RWPE2 (cell line): ENCODE data around the gene PPP1R26.
"Not testable (repeated sequence)": the region's sequence is repeated elsewhere in the genome, so short reads cannot be mapped to it uniquely, and the experiment has no call there.

Source experiments
- ATAC-seq: fragments of 200-7000 bp; cut with Tn5 transposase; 3 replicates; pipeline ENCODE4 v1.9.1; 2021; ENCODE audit warnings: low read depth
- DNase-seq: peaks from one replicate; pipeline ENCODE4 v3.0.0-alpha.2; 2020; ENCODE audit warnings: low spot score
- H3K27ac ChIP-seq: fragments of 450-650 bp; 2 replicates; pipeline ENCODE4 v1.5.1; 2017; ENCODE audit warnings: mild to moderate bottlenecking; ENCODE audit not compliant: poor library complexity, severe bottlenecking
- H3K27me3 ChIP-seq: fragments of 250-450 bp; sonication (Bioruptor Pico); 2 replicates; pipeline ENCODE4 v1.5.1; 2021; ENCODE audit warnings: mild to moderate bottlenecking, moderate library complexity; ENCODE audit not compliant: insufficient read depth, poor library complexity, severe bottlenecking
- H3K36me3 ChIP-seq: fragments of 250-450 bp; sonication (Bioruptor Pico); 2 replicates; pipeline ENCODE4 v1.5.1; 2020; ENCODE audit warnings: low read depth, mild to moderate bottlenecking, moderate library complexity
- H3K4me1 ChIP-seq: fragments of 250-450 bp; sonication (Bioruptor Pico); 2 replicates; pipeline ENCODE4 v1.5.1; 2021; ENCODE audit warnings: mild to moderate bottlenecking, moderate library complexity; ENCODE audit not compliant: insufficient read depth, poor library complexity, severe bottlenecking
- H3K4me3 ChIP-seq: fragments of 250-450 bp; sonication (Bioruptor Pico); 2 replicates; pipeline ENCODE4 v1.5.1; 2021; ENCODE audit warnings: mild to moderate bottlenecking, moderate library complexity; ENCODE audit not compliant: severe bottlenecking
- H3K9me3 ChIP-seq: fragments of 250-450 bp; sonication (Bioruptor Pico); 2 replicates; pipeline ENCODE4 v1.5.1; 2021; ENCODE audit warnings: mild to moderate bottlenecking, moderate library complexity; ENCODE audit not compliant: severe bottlenecking
- TF ChIP-seq, protein P1 (sequence below): fragments of 450-650 bp; IDR thresholded peaks from one replicate; pipeline ENCODE4 v1.5.1; 2017; ENCODE audit warnings: mild to moderate bottlenecking, moderate library complexity; ENCODE audit not compliant: poor library complexity, severe bottlenecking

The PPP1R26 gene

DNA sequence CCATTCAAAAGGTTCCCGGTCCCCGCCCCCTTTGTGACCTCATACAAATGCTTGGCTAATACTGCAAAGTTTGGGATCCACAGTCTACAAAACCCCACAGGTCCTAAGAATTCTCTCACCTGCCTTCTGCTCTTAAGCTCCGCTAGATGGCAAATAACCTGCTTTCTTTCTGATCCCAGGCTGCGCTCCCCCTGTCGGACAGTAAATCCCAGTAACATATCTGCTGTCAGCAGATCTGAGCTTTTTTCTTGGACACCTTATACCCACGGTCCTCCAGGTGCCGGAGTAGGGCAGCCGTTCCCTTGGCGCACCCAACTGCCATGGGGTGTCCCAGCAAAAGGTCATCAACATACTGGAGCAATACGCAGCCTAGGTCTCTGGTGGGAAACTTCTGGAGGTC, 39.0 kb upstream of the PPP1R26 start:
- Histone ChIP-seq H3K4me3 (no peak overlapping the region), H3K27me3 (no peaks in the 10 kb centered on the region), H3K9me3 (peaks cover 2% of the 10 kb centered on the region), H3K27ac (no peak overlapping the region), H3K4me1 (no peaks in the 10 kb centered on the region), H3K36me3 (no peaks in the 10 kb centered on the region)
- ATAC-seq (no peak), DNase-seq (no peak)
- TF ChIP-seq, protein P1, sequence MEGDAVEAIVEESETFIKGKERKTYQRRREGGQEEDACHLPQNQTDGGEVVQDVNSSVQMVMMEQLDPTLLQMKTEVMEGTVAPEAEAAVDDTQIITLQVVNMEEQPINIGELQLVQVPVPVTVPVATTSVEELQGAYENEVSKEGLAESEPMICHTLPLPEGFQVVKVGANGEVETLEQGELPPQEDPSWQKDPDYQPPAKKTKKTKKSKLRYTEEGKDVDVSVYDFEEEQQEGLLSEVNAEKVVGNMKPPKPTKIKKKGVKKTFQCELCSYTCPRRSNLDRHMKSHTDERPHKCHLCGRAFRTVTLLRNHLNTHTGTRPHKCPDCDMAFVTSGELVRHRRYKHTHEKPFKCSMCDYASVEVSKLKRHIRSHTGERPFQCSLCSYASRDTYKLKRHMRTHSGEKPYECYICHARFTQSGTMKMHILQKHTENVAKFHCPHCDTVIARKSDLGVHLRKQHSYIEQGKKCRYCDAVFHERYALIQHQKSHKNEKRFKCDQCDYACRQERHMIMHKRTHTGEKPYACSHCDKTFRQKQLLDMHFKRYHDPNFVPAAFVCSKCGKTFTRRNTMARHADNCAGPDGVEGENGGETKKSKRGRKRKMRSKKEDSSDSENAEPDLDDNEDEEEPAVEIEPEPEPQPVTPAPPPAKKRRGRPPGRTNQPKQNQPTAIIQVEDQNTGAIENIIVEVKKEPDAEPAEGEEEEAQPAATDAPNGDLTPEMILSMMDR: no peak

- H3K27ac ChIP-seq, DNase-seq, H3K4me3 ChIP-seq, H3K27me3 ChIP-seq, H3K4me1 ChIP-seq, ATAC-seq, H3K36me3 ChIP-seq, H3K9me3 ChIP-seq: not testable (repeated sequence)
These were observed 38.2 kb upstream of the PPP1R26 start for GRCh38 chr9:135441105-135442071.

GRCh38 chr9:135442075-135442474, 37.5 kb upstream of the PPP1R26 start:
- no peak overlapping the region for H3K4me3 ChIP-seq
- no peak for ATAC-seq

GRCh38 chr9:135443797-135444425, 35.7 kb upstream of the PPP1R26 start:
- H3K4me1 ChIP-seq: no peaks in the 10 kb centered on the region
- no peaks in the 10 kb centered on the region for H3K36me3 ChIP-seq
- no peak overlapping the region for H3K27ac ChIP-seq
- no peaks in the 10 kb centered on the region for H3K9me3 ChIP-seq
- no peaks in the 10 kb centered on the region for H3K27me3 ChIP-seq
- DNase-seq (no peak), ATAC-seq (no peak)
- TF ChIP-seq, protein P1: no peak
- H3K4me3 ChIP-seq: no peak overlapping the region

More at GRCh38 chr9:135442075-135442474, 37.5 kb upstream of the PPP1R26 start:
- DNase-seq: no peak
- H3K36me3 ChIP-seq: no peaks in the 10 kb centered on the region
- H3K27me3 ChIP-seq: no peaks in the 10 kb centered on the region
- H3K4me1 ChIP-seq: no peaks in the 10 kb centered on the region
- TF ChIP-seq, protein P1: no peak
- peaks cover 2% of the 10 kb centered on the region for H3K9me3 ChIP-seq
- no peak overlapping the region for H3K27ac ChIP-seq

DNA sequence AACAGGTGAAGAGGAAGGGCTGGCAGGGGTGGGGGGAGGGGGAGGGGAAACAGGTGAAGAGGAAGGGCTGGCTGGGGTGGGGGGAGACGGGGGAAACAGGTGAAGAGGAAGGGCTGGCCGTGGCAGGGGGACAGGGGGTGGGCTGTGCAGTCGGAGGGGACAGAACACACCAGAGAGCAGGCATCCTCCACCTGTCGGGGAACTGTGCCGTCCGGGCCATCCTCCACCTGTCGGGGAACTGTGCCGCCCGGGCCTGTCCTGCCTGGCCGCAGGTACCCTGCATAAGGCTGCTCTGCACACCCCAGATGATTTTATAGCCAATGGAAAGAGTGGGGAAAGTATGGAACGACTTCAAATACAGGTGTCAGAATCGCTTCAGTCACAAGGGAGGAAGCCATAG, 32.5 kb upstream of the PPP1R26 start:
- no peaks in the 10 kb centered on the region for H3K4me1 ChIP-seq
- no peaks in the 10 kb centered on the region for H3K27me3 ChIP-seq
- H3K9me3 ChIP-seq: no peaks in the 10 kb centered on the region
- peak; percentile 19; the same call in 1 of the 3 replicates for ATAC-seq
- H3K27ac ChIP-seq: no peak overlapping the region
- H3K36me3 ChIP-seq: no peaks in the 10 kb centered on the region
- H3K4me3 ChIP-seq: no peak overlapping the region
- TF ChIP-seq, protein P1: no peak
- no peak for DNase-seq
